HG03439 (cell line): Measurements from ENCODE around the gene TSSC4.
A peak's percentile ranks its signal among the peaks of the same experiment; 100 is the strongest.
"Not testable (repeated sequence)": the region's sequence is repeated elsewhere in the genome, so short reads cannot be mapped to it uniquely, and the experiment has no call there.

Experiments
- ATAC-seq: cut with Tn5 transposase; IDR thresholded peaks from one replicate; pipeline ENCODE4 v1.9.1; 2021; ENCODE audit warnings: mild to moderate bottlenecking, moderate library complexity; ENCODE audit not compliant: unreplicated experiment

The TSSC4 gene

DNA sequence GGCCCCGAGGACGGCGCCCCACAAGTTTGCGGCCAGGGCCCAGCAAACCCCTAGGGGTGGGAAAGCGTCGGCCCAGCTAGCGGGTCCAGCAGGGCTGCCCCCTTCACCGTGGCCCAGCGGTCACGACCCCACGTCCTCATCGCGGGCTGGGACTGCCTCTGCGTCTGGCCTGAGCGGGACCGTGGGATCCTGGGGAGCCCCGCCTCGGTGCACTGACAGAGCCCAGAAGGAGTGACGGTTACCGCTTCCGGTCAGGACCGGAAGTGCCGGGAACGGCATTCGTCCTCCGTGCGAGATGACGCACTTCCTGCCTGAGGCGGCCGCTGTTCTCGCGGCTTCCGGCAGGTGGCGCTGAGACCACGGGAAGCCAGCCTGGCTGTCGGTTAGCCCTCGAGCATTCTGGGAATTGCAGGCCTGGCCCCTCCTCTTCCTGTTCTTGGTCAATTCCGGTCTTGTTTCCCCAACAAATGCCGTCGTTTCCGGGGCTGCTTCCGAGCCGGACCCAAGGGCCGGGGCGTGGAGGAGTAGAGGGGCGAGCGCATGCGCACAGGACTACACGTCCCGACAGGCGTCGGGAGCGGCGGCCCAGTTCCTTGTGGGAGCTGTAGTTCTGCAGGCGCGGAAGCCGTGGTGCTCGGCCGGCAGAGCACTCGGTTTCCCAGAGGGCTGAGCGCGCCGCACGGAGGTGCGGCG, at the start of gene TSSC4:
Gene TSSC4 (plus strand): TSS at position 682 of the 693 bp plus-strand sequence. CDS start 1,884 bp downstream, outside the sequence.
- ATAC-seq: peak; percentile 78

DNA sequence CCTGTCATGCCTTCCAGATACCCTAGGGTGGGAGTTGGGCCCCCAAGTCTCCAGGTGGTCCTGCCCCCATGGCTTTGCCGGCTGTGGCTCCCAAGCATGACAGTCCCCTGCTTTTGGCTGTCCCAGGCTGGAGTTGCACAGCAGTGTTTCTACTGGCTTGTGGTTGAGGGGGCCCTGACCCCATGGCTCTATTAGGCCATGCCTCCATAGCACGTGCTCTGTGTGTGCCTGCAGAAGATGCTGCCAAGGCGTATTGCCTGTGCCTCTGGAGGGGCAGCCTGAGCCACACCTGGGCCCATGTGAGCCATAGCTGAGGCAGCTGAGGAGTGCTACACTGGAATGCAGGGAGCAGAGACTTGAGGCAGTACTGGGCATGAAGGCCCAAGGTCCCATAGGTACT, 48.8 kb upstream of the TSSC4 start:
- ATAC-seq: no peak

DNA sequence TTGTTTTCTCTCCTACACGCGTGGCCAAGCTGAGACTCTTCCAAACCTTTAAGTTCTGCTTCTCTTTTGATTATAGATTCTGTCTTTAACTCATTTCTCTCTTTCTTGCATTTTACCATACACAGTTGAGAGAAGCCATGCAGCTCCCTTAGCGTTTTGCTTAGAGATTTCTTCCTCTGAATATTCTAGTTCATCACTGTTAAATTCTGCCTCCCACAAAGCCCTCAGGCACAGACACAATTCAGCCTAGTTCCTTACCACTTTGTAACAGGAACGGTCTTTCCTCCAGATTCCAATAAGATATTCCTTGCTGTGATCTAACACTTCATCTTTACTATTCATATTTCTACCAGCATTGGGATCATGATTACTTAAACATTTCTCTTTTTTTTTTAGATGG, 48.1 kb upstream of the TSSC4 start:
- no peak for ATAC-seq

DNA sequence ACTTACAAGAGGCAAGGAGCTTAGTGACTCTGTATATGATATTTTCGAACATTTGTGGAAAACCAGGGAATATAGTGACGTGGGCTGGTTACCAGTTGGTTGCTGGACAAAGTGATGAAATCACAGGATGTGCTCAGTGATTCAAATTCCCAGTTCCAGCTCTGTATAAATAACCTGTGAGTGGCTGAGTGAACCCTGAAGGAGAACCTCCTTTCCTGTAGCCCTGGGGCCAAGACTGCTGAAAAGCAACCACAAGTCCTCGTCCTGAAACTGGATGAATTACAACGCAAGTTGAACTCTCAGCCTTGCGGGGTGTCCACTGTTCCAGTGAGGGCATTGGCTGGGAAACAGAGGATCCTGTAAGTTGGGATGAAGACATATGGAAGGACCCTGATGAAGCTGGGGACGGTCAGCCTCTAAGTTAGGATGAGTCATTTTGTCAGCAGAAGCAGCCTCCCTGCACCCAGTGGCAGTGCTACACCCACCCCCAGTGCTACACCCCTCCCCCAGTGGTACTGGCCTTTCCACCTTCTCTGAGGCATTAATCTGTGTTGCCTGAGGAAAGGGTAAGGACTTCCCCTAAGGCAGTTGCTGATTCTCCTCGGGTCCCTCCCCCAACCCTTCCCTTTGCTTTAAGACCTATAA, 45.4 kb upstream of the TSSC4 start:
- ATAC-seq: no peak

DNA sequence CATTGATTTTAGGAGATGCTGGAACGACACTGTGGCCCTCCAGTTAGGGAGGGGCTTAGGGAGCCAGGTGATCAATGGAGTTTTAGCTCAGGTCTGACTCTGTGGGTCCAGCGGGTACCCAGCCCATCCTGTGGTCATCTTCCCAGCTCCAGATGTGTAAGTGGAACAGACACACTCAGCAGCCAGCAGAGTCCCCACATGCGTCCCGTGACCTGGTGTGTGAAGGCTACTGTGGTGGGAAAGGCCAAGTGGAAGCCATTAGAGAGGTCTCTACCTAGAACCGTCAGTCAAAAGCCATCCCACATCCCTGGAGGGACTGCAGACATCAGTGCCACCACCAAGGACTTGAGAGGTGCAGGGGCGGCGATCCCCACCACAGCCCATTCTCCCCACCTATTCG, 43.3 kb upstream of the TSSC4 start:
- ATAC-seq: no peak

DNA sequence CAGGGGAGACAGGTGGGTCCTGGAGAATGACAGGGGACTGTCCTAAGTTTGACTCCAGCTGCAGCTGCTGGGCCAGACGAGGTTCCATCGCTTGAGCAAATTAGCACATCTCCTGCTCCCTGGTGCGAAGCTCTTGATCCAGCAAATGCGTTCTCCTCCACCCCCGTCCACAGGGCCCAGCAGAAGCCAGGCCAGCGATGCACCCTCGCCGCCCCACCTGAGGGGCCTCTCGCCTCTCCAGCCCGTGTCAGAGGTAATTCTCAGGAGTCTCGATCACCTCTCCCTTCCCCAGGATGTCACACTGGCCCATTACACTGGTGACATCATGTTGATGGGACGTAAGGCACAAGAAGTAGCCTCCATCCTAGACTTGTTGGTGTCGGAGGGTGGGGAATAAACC, 42.9 kb upstream of the TSSC4 start:
- not testable (repeated sequence) for ATAC-seq

DNA sequence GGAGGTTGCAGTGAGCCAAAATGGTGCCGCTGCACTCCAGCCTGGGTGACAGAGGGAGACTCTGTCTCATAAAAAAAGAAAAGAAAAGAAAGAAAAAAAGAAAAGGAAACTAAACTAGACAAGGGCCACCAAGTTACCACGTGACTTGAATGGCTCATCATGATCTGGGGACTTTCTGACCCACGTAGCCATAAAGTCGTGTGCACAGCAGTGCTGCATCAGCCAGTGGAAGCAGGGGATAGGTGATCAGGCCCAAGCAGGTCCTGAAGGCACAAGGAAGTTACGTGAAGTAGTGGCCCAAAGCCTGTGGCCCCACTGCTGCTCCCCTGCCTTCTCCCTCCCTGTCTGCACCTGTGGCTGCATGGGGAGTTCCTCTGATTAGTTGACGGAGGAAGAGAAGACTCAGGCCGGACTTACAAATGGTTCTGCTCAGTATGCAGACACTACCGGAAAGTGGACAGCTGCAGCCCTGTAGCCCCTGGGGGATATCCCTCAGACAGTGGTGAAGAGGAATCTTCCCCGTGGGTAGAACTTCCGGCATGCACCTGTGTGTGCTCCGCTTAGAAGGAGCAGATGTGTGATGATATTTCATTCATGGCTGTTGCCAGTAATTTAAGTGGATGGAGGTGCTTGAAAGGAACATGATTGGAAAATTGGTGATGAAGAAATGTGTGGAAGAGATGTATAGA, 41.7 kb upstream of the TSSC4 start:
- ATAC-seq: no peak

DNA sequence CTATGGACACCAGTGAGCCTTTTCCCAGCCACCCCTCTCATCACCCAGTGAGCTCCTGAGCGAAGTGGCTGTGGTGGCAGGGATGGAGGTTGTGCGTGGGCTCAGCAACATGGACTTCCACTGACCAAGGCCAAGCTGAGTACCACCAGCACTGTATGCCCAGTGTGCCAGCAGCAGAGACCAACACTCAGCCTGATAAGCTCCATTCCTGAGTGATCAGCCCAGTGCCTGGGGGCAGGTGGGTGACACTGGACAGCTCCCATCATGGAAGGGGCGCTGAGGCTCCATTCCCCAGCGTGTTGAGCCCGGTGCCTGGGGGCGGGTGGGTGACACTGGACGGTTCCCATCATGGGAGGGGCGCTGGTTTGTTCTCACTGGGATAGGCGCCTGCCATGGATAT, 41.0 kb upstream of the TSSC4 start:
- ATAC-seq: no peak

DNA sequence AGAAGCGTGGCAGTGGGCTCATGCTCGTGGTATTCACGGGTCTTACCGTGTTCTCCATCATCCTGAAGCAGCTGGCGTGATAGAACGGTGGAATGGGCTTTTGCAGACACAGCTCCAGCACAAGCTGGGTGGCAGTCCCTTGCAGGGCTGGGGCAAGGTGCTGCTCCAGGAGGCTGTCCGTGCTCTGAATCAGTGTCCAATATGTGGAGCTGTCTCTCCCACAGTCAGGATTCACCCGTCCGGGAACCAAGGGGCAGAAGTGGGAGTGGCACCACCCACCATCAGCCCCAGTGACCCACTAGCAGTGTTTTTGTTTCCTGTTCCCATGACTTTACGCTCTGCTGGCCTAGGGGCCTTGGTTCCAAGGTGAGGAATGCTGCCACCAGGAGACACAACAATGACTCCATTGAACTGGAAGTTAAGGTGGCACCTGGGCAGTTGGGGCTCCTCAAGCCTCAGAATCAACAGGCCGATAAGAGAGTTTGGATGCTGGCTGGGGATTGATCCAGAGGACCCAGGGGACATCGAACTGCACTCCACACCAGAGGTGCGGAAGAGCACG, 40.4 kb upstream of the TSSC4 start:
- no peak for ATAC-seq

DNA sequence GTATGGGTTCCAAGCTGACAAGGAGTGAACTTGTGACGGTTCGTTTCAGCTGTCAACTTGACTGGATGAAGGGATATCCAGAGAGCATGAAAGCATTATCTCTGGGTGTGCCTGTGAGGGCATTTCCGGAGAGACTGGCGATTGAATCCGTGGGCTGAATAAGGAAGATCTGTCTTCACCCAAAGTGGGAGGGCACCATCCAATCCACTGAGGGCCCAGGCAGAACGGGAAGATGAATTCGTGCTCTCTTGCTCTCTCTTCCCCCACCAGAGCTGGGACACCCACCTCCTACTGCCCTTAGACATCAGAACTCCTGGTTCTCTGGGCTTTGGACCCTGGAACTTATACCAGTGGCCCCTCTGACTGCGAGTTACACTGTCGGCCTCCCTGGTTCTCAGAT, 39.0 kb upstream of the TSSC4 start:
- no peak for ATAC-seq

DNA sequence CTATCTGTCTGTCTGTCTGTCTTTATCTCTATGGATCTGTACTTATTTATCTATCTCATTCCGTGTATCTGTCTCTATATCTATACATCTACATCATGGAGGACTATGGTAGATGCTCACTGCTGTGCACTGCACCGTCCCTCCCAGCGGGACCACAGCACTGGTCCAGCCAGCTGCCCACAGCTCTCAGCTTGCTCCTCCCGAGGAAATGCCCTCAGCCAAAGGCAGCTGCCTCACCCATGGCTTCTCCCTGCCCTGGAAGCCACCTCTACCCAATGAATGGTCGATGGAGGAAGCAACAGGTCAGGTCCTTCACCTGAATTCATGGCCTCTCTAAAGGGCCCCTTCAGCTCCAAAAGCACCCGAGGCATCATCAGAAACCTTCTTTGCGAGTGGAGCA, 38.1 kb upstream of the TSSC4 start:
- no peak for ATAC-seq

DNA sequence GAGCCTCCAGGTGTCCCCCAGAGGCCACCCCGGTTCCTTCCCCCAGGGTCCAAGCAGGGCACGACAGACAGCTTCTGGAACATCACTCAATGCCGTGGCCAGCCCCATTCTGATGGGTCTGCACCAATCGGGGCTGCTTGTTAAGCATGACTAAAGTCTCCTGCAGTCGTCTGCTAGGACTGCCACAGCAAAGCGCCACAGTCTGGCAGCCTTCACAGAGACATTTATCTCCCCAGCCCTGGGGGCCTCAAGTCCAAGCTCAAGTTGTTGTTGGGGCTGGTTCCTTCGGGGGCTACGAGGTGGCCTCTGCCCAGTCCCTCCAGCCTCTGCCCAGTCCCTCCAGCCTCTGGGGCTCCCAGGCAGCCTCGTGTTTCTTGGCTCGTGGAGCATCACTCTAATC, 37.4 kb upstream of the TSSC4 start:
- ATAC-seq: no peak

DNA sequence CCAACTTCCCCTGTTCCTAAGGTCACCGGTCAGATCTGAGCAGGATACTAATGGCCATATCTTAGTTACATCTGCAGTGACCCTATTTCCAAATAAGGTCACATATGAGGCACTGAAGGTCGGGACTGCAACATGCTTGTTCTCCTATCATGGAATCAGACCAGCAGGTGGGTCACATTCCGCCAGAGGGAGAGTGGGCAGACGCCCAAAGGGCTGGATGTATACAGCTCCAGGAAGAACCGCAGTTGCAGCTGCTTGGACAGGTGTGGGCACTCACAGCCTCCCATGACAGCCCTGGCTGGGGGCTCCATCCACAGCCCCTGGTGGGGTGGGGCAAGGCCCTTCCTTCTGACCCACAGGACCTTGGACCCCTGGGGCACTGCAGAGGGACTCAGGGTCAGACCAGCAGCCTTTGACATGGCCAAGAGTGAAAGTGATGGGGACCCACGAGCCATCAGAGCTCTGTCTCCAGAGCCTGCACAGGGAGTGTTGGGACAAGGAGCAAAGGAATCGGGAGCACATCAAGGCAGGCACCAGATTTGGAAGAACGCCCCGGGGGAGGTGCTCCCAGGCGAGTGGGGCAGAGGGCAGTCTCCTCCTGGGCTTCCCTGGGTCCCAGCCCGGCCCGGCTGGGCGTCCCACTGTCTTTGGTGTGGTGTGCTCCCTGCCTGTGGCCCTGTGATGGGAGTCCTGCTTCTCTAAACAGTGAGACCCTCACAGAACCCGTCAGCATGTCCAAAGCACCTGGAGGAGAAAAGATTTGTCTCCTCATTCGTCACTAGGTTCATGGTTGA, 36.8 kb upstream of the TSSC4 start:
- ATAC-seq: no peak

DNA sequence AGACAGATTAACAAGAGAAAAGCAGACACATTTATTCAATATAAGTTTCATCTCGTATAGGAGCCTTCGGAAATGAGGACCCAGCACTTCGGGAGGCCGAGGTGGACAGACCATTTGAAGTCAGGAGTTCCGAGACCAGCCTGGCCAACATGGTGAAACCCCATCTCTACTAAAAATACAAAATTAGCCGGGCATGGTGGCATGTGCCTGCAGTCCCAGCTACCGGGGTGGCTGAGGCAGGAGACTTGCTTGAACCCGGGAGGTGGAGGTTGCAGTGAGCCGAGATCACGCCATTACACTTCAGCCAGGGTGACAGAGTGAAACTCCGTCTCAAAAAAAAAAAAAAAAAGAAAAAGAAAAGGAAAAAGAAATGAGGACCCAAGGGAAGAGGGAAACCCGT, 36.2 kb upstream of the TSSC4 start:
- ATAC-seq: not testable (repeated sequence)

DNA sequence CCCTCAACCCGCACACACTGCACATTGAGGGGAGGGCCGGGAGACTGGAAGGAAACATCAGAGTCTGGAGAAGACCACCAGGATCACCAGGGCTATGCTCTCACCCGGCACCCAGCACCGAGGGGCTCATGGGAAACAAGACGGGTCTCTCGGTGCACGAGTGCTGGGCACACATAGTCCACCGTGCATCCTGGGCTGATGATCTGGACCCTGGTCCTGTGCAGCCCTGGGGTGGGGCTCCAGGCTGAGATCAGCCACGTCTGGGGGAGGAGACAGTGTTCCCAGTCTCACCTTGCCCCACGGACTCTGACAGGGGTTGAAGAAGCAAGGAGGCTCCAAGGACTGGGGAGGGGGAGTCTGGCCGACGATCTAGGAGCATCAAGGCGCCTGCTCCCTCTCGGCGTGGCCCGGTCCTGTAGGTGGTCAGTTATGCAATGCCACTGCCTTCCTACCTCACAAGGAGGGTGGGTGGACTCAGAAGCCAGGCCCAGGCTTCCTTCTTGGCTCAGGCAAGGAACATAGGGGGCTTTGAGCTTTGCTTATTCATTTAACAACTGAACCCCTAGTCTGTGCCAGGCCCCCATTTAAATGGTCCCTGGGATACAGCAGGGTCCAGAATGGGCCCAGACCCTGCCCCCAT, 34.9 kb upstream of the TSSC4 start:
- ATAC-seq: no peak

DNA sequence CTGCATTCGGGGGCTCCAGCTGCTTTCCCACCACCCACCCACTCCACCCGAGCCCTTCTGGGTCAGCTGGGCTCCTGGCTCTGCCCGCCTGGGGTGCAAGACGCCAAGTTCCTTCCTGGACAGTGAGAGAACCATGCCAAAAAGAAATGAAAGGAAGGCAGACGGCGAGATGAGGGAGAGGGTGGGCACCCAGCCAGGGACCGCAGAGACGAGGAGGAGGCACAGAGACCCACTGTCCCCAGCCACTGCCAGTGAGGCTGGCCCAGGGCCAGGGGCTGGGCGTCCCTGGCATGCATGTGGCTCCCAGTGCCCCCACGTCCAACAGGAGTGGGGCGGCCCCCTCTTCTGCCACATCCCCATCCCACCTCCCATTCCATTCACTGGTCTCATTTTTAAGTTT, 34.3 kb upstream of the TSSC4 start:
- no peak for ATAC-seq

DNA sequence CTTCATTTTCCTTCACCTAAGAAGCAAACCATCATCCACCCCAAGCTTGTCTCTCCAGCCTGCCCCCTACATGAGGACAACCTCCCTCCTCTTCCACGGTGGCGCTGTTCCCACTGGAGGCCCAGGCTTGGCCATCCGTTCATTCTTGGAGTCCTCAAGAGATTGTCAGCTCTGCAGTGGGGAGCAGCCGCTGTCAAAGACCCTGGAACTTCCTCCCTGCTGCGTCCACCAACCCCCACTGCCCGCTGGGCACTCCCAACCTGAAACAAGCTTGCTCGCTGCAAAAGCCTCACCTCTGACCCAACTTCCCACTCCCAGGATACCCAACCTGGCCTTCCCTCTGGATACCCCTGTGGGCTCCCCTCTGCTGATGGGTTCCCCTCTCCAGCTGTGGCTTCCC, 33.8 kb upstream of the TSSC4 start:
- ATAC-seq: no peak

DNA sequence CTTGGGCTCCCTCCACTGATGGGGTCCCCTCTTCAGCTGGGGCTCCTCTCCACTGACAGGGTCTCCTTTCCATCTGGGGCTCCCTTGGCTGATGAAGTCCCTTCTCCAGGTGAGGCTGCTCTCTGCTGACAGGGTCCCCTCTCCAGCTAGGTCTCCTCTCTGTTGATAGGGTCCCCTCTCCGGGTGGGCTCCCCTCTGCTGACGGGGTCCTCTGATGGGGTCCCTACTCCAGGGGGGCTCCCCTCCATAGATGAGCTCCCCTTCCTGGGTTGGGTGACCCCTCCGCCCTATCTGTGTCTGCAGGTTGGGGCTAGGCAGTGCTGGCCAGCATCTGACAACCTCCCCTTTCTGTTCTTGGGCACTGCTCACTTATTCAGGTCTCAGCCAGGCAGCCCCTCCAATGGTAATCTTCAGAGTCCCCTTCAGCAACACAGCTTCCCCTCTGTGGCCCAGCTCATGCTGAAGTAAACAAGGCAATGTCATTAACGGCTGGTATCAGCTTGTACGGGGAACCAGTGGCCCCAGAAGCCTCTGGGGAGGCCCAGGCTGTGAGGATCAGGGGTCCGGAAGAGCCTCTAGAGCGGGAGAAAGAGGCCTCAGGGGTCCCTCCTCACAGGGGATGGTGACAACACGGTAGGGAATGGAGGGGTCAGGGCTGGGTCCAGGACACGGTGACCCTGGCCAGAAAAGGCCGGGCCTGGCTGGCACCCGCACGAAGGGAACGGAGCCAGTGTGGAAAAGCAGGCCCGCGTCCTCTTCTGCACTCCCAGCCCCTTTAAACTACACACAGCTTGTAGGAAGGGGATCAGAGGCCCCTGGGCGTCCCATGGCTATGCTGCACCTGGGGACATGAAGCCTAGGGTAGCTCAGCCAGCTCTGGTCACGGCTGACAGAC, 33.0 kb upstream of the TSSC4 start:
- no peak for ATAC-seq

DNA sequence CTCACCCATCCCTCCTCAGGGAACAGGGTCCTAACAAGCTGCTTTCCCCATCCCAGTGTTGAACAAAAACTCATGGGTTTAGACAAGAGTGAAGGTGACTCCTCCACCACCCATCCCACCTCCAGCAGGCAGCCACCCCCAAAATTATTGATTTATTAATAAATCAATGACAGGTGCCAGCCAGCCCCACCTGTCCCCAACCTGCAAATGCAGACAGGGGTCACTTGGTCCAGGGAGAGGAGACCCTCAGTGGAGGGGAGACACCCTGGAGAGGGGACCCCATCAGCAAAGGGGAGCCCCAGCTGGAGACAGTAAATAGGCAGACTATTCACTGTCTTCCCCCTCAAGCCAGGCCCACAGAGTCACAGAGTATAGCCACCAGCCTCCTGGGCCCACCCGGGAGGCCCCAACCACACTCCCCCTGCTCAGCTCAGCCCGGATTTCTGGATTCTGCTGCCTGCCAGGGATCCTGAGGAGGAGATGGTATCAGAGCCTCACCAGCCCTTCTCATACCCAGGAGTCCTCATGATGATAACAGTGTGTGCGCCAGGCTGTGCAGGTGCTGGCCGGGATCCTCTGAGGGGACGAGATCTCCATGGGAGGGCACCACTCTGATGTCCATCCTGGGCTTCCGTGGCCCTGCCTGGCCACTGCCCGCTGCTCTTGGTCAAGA, 32.2 kb upstream of the TSSC4 start:
- no peak for ATAC-seq
